Activated CD4-positive, CD25-positive, alpha-beta regulatory T cell treated with anti-CD3 and anti-CD28 coated beads, Interleukin-2, amount 50 U/mL, for 24 hours (primary cell): ENCODE data around the gene RPL41.
"Not testable (repeated sequence)": the region's sequence is repeated elsewhere in the genome, so short reads cannot be mapped to it uniquely, and the experiment has no call there.

ENCODE experiments used
- ATAC-seq, 2 donors: fragments of 150-1000 bp; cut with Tn5 transposase; one replicate each; pipeline ENCODE4 v1.10.0; 2021; ENCODE audit warnings: mild to moderate bottlenecking in 1 of 2, moderate library complexity in 1 of 2

RPL41 gene

GRCh38 chr12:56103066-56103711, 13.2 kb upstream of the RPL41 start:
- no peak for ATAC-seq

DNA sequence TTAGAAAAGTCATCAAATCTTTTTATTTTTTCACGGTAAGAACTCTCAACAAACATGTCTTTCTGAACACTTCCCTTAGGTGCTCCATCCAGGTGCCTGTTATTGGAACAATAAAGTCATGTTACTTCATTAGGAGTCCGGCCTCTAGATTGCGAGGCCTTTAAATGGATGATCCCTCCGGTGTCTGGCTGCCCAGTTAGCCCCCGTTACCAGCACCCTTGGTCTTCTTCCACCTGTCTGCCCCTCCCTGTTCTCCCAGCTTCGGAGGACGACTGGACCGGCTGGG, 12.7 kb upstream of the RPL41 start:
- no peak for ATAC-seq

GRCh38 chr12:56104109-56104814, 12.2 kb upstream of the RPL41 start, which contains the start of gene PA2G4:
TSS of gene PA2G4 (plus strand) at chr12:56104559. CDS start at chr12:56104738, 179 bp downstream.
- ATAC-seq: peak; percentile 94 to 96

DNA sequence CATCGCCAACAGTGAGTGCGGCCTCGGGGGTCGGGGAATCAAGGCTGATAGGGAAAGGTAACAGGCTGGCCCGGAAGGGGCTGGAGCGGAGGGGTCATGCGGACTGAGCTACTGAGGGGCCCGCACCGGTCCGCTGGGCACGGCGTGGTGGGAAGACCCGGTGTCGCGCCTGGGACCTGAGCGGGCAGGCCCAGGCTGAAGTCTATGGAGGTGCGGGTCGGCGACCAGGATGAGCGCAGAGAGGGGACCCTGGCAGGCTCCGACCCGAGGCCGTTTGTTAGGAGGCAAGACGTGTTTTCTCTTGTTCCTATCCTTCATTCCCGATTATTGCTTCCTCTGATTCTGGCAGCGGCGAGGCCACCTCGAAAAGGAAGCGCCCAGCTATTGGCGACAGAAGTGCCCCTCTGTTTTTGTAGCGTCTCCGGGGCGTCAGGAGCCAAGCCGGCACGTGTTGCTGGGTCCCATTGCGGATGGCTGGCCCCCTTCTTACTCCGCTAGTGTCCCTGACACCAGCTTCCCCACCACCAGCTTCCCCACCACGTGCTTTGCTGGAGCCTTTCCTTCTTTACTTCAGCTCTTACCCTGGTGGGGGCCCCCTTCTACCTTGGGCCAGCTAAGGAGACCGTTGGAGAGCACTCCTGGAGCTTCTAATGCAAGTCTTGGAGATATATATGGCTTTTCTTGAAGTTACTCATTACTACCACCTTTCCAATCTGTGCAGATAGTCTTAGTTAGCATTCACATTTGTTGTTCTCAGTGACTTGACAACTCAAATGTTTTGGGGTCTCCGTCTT, 11.4 kb upstream of the RPL41 start:
- ATAC-seq: peak; percentile 1 to 5

DNA sequence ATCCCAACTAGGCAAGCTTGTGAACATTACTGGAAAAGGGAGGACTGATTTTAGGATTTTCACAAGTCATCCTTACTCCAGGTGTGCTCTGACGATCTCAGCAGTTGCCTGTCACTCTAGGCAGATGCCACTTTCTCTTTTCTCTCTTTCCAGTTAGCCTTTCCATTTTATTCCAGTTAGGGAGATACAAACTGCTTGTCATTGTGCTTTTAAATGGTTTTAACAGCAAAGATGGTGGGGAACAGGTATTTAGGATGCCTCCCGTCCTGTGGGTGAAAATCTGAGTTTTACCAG, 10.9 kb upstream of the RPL41 start:
- no peak for ATAC-seq

DNA sequence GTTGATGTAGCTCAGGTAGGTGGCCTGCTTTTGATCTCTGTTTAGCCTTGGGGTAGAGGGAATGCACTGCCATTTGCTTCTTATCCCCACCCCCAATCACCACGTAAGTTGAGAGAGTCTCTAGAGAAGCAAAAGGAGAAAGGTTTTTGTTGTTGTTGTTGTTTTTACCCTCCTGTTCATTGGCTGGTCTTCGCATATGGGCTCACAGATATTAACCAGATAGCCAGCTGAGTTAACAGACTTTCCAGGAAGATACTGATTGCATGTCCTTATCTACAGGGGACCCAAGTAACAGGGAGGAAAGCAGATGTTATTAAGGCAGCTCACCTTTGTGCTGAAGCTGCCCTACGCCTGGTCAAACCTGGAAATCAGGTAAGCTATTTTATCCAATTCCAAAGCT, 9.2 kb upstream of the RPL41 start:
- no peak for ATAC-seq

GRCh38 chr12:56110571-56110970, 5.9 kb upstream of the RPL41 start:
- no peak for ATAC-seq

GRCh38 chr12:56114084-56114483, 2.3 kb upstream of the RPL41 start:
- no peak for ATAC-seq

DNA sequence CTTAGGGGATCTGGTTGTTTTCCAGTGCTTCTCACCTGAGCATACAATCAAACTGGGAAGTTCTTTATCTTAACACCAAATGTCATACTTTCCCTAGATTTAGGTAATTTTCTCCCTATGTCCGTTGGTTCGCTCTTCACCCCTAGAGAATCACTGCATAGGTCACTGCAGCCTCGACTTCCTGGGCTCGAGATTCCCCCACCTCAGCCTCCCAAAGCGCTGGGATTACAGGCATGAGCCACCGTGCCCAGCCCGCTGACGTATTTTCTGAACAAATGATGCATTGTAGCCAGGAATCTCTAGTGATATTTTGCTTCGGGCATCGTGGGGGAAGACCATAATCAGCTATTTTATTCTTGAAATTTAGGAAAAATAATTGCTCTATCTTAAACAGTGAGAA, 1.1 kb upstream of the RPL41 start:
- ATAC-seq: no peak

DNA sequence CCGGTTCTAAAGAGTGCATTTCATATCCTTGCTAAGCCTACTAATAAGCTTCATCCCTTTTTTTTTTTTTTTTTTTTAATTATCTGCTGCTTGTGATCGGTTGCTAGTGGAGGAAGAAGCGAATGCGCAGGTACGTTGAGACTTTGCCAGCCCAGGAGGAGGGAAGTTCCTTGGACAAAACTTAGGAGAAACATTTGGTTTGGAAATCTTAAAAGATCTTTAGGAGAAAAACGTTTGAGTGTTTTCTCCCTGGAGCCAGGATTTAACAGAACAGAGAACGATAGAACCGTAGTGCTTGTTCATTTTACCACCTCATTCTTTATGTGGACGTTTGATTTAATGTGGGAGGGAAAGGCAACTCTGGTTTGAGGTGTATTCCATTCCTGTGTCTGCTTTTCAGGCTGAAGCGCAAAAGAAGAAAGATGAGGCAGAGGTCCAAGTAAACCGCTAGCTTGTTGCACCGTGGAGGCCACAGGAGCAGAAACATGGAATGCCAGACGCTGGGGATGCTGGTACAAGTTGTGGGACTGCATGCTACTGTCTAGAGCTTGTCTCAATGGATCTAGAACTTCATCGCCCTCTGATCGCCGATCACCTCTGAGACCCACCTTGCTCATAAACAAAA, 761 bp downstream of the RPL41 start:
- not testable (repeated sequence) for ATAC-seq

- peak; percentile 87 to 90 for ATAC-seq
Observed at GRCh38 chr12:56117778-56118687, 1.6 kb downstream of the RPL41 start, which contains the start of gene ZC3H10. TSS of gene ZC3H10 (plus strand) at chr12:56118266. CDS start at chr12:56120563, 2,297 bp downstream.

GRCh38 chr12:56118688-56119357, 2.4 kb downstream of the RPL41 start:
- no peak for ATAC-seq

GRCh38 chr12:56119361-56119796, 2.9 kb downstream of the RPL41 start:
- ATAC-seq: no peak

GRCh38 chr12:56120158-56120846, 3.9 kb downstream of the RPL41 start:
- ATAC-seq: no peak

GRCh38 chr12:56121204-56121870, 4.9 kb downstream of the RPL41 start:
- no peak for ATAC-seq

- ATAC-seq: no peak
Observed at GRCh38 chr12:56122637-56123036, 6.2 kb downstream of the RPL41 start.

- ATAC-seq: no peak
Observed at GRCh38 chr12:56124133-56124532, 7.7 kb downstream of the RPL41 start.

DNA sequence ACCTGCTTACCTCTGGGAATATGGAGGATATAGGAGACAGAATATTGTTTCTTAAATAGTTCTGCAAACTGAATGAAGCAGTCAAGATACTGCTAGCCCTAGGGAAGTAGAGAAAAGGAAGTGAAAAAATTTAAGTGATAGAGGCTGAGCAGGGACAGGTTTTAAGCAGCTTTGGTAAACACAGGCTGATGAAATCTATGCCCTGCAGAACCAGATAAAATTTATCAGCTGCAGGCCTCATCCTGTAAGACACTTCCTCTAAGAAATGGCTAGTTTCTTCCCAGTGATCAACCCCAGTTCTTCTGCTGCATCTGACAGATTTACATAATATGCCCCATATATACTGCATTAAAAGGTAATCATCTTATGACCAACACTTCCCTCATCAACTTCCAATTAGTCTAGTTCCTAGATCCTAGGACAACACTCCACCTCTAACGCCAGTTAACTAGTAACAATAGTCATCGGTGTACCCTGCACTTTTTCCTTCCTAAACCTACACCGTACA, 10.4 kb downstream of the RPL41 start:
- ATAC-seq: no peak

- no peak for ATAC-seq
Observed at GRCh38 chr12:56127485-56127887, 11.1 kb downstream of the RPL41 start.
